K562 (cell line): ENCODE data around the gene COPS8.

Experiments
- BCL6 ChIP-seq: fragments of 250-450 bp; sonication (Bioruptor Pico); IDR thresholded peaks from 2 replicates; pipeline ENCODE4 v1.4.0; 2020
- CREB1 ChIP-seq, 2 experiments: sonication (generic) in 1 of 2; formaldehyde crosslinking in 1 of 2; IDR thresholded peaks; 2 replicates each; pipeline versions ENCODE4 v1.6.1 to v1.8.0; 2012 to 2022; ENCODE audit warnings: inconsistent platforms in 1 of 2, mild to moderate bottlenecking in 1 of 2, missing genetic modification reagents in 1 of 2, moderate library complexity in 1 of 2
- NFYB ChIP-seq: IDR thresholded peaks from 2 replicates; pipeline ENCODE4 v1.6.1; 2011; ENCODE audit warnings: mild to moderate bottlenecking, moderate library complexity; ENCODE audit not compliant: insufficient read length; ENCODE audit errors: extremely low read depth
- TAF1 ChIP-seq: IDR thresholded peaks from 2 replicates; pipeline ENCODE4 v1.6.1; 2011; ENCODE audit warnings: mild to moderate bottlenecking, low read length, moderate library complexity; ENCODE audit not compliant: insufficient read depth, control insufficient read depth, severe bottlenecking; ENCODE audit errors: extremely low read depth

- TF ChIP-seq CREB1 (IDR thresholded peaks at IDR 0.05) (no peak), CREB1 (CRISPR knock-in tag; IDR thresholded peaks at IDR 0.05) (no peak), BCL6 (CRISPR knock-in tag) (no peak), TAF1 (no peak), NFYB (no peak)
These were observed 40.2 kb upstream of the COPS8 start for GRCh38 chr2:237045449-237045848.
